Measurements from ENCODE around the gene SSR3.

DNA sequence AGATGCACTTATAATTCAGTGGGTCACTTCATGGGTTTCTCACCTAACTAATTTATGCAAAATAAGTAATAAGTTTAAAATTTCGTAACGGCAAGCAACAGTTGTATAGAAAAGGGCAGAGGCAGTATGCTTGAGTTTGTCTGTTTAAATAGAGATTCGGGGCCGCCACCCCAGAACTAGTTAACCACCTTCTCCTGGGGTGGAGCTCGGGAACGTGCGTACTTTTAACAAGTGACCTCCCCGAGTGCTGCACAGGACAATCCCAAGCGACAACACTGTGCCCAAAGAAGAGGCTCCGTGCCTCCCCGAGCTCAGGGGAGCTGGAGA, 439 bp downstream of the SSR3 start:
- TF ChIP-seq POLR2A (IDR thresholded peaks at IDR 0.05; ENCODE audit: borderline replicate concordance, extremely low read depth, insufficient read depth, insufficient read length): no peak
- TF ChIP-seq EZH2phosphoT487 (IDR thresholded peaks at IDR 0.05; ENCODE audit: borderline replicate concordance): no peak
- TF ChIP-seq POLR2AphosphoS5 (IDR thresholded peaks at IDR 0.05; ENCODE audit: low read depth, low read length): no peak
- no peak for TF ChIP-seq FOSL1 (IDR thresholded peaks at IDR 0.05; ENCODE audit: low read depth)
- no peak for TF ChIP-seq SIN3A (IDR thresholded peaks at IDR 0.05; ENCODE audit: low read depth)
- TF ChIP-seq, protein P1, sequence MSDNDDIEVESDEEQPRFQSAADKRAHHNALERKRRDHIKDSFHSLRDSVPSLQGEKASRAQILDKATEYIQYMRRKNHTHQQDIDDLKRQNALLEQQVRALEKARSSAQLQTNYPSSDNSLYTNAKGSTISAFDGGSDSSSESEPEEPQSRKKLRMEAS (IDR thresholded peaks at IDR 0.05): no peak
- TF ChIP-seq, protein P2, sequence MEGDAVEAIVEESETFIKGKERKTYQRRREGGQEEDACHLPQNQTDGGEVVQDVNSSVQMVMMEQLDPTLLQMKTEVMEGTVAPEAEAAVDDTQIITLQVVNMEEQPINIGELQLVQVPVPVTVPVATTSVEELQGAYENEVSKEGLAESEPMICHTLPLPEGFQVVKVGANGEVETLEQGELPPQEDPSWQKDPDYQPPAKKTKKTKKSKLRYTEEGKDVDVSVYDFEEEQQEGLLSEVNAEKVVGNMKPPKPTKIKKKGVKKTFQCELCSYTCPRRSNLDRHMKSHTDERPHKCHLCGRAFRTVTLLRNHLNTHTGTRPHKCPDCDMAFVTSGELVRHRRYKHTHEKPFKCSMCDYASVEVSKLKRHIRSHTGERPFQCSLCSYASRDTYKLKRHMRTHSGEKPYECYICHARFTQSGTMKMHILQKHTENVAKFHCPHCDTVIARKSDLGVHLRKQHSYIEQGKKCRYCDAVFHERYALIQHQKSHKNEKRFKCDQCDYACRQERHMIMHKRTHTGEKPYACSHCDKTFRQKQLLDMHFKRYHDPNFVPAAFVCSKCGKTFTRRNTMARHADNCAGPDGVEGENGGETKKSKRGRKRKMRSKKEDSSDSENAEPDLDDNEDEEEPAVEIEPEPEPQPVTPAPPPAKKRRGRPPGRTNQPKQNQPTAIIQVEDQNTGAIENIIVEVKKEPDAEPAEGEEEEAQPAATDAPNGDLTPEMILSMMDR (IDR thresholded peaks at IDR 0.05 in 2 of 3, conservative IDR thresholded peaks at IDR 0.05 in 1 of 3; ENCODE audit: borderline replicate concordance in 1 of 3, insufficient read depth in 1 of 3, low read depth in 2 of 3, low read length in 2 of 3): no peak
- no peak for TF ChIP-seq JUND (IDR thresholded peaks at IDR 0.05)

All from HCT116 (cell line).